Prostate gland (tissue), 2 donors: ENCODE results near the gene KRTAP12-4. TPM values are rescaled to one million over a fixed set of nuclear protein-coding genes. Genes with fewer than 3 reads are reported as not detected.
"Not testable (repeated sequence)": the region's sequence is repeated elsewhere in the genome, so short reads cannot be mapped to it uniquely, and the experiment has no call there.

ENCODE experiments used
- DNase-seq: peaks from one replicate; pipeline ENCODE4 v3.0.0-alpha.2; 2019; ENCODE audit warnings: low spot score
- H3K27ac ChIP-seq, 2 donors: fragments of 200-600 bp; sonication (generic); 2 replicates each; pipeline ENCODE4 v1.5.1; 2017 to 2019
- H3K27me3 ChIP-seq: fragments of 200-600 bp; sonication (generic); replicated peaks from 2 replicates; pipeline ENCODE4 v1.5.1; 2019; ENCODE audit not compliant: insufficient read depth
- H3K36me3 ChIP-seq, 2 donors: fragments of 200-600 bp; sonication (generic); 1 replicate in 1 of 2; 2 replicates in 1 of 2; pipeline versions ENCODE4 v1.5.1 to v1.8.1; 2017 to 2019
- H3K4me1 ChIP-seq: fragments of 200-600 bp; sonication (generic); replicated peaks from 2 replicates; pipeline ENCODE4 v1.5.1; 2019
- H3K4me3 ChIP-seq, 2 donors: fragments of 200-600 bp; sonication (generic); 2 replicates each; pipeline ENCODE4 v1.5.1; 2017 to 2019
- H3K9me3 ChIP-seq: fragments of 200-600 bp; sonication (generic); 2 replicates; pipeline ENCODE4 v1.5.1; 2017
- CTCF ChIP-seq, 4 experiments: fragments of 200-600 bp in 2 of 4; fragments of 450-650 bp in 2 of 4; sonication (generic) in 2 of 4; IDR thresholded peaks; 1 replicate in 3 of 4; 2 replicates in 1 of 4; pipeline ENCODE4 v1.5.1; 2016 to 2019; ENCODE audit warnings: antibody characterized with exemption in 4 of 4, mild to moderate bottlenecking in 2 of 4, moderate library complexity in 2 of 4
- POLR2A ChIP-seq: fragments of 450-650 bp; IDR thresholded peaks from one replicate; pipeline ENCODE4 v1.6.1; 2016; ENCODE audit warnings: antibody characterized with exemption, mild to moderate bottlenecking
- POLR2AphosphoS5 ChIP-seq: sonication (generic); formaldehyde crosslinking; IDR thresholded peaks from one replicate; pipeline ENCODE4 v1.6.1; 2017; ENCODE audit warnings: antibody characterized with exemption
- WGBS: methylation state at CpG from one replicate; pipeline ENCODE4 v1.1.5; 2018; 5-methylcytosine and 5-hydroxymethylcytosine counted together
- intact Hi-C: fragments of 100-400 bp; cut with DNase I; formaldehyde crosslinking; loops from one replicate; pipeline ENCODE4 v1.14.2; 2022
- total RNA-seq, 2 donors: library from RNA; depleted of rRNA; stranded (reverse); fragments of >200 nt; gene quantifications; one replicate each; pipeline ENCODE4 v1.1.0, GENCODE V29; 2016

KRTAP12-4 gene
- total RNA-seq, 2 donors from 2014 or later, result not detected

DNA sequence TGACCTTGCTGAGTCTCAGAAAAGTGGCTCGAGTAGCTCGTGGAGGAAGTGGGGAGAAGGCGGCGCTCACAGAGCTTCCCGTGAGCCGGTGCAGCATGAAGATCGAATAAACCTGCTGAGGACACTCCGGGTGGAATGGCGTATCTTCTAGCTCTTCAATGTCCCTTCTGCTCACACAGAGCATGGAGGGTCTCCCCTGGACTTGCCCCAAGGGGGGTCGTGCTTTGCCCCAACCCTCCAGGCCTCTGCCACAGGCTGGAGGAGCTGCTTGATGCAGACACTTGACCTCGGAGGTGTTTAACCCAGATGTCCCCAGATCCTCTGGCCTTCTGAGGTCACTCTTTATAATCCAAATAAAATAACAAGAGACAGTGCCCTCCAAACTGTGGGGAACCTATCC lies 40.3 kb upstream of the KRTAP12-4 start:
- WGBS, result 70% methylated on average over 11 of the region's 11 CpGs
- no peaks in the 10 kb centered on the region for H3K9me3 ChIP-seq
- intact Hi-C loops, result no loop called here
- H3K27ac ChIP-seq, result no peak overlapping the region
- no peak overlapping the region for H3K4me3 ChIP-seq
- DNase-seq, result no peak
- H3K4me1 ChIP-seq, result no peaks in the 10 kb centered on the region
- H3K27me3 ChIP-seq, result peaks cover 11% of the 10 kb centered on the region
- no peaks in the 10 kb centered on the region for H3K36me3 ChIP-seq
- TF ChIP-seq POLR2AphosphoS5 (no peak), CTCF (IDR thresholded peaks at IDR 0.05) (no peak), POLR2A (no peak)

GRCh38 chr21:44692798-44693512 lies 38.5 kb upstream of the KRTAP12-4 start:
- H3K36me3 ChIP-seq, result no peaks in the 10 kb centered on the region
- H3K27me3 ChIP-seq, result peaks cover 6% of the 10 kb centered on the region
- H3K9me3 ChIP-seq, result no peaks in the 10 kb centered on the region
- WGBS, result 50% methylated on average over 2 of the region's 2 CpGs
- no peak overlapping the region for H3K4me3 ChIP-seq
- no peak overlapping the region for H3K27ac ChIP-seq
- DNase-seq, result no peak
- TF ChIP-seq CTCF (IDR thresholded peaks at IDR 0.05), result no peak
- TF ChIP-seq POLR2A, result no peak
- no peak for TF ChIP-seq POLR2AphosphoS5
- H3K4me1 ChIP-seq, result no peaks in the 10 kb centered on the region
- intact Hi-C loops, result no loop called here

DNA sequence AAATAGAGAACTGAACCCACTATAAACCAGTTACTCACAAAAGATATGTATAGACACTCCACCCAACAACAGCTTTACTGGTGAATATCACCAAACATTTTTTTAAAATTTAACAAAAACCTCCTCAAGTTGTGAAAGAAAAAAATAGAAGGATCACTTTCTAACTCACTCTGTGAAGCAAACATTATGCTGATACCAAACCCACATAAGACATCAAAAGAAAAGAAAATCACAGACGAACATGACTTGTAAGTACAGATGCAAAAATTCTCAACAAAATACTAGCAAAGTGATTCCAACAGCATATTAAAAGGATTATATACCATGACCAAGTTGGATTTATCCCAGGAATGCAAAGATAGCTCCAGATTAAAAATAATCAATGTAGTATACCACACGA lies 37.2 kb upstream of the KRTAP12-4 start:
- TF ChIP-seq POLR2AphosphoS5 (no peak), CTCF (IDR thresholded peaks at IDR 0.05) (no peak), POLR2A (no peak)
- WGBS, result 64% methylated on average over 2 of the region's 2 CpGs
- H3K27me3 ChIP-seq, result no peaks in the 10 kb centered on the region
- intact Hi-C loops, result no loop called here
- DNase-seq, result no peak
- H3K27ac ChIP-seq, result no peak overlapping the region
- H3K4me1 ChIP-seq, result no peaks in the 10 kb centered on the region
- H3K9me3 ChIP-seq, result no peaks in the 10 kb centered on the region
- H3K4me3 ChIP-seq, result no peak overlapping the region
- no peaks in the 10 kb centered on the region for H3K36me3 ChIP-seq

DNA sequence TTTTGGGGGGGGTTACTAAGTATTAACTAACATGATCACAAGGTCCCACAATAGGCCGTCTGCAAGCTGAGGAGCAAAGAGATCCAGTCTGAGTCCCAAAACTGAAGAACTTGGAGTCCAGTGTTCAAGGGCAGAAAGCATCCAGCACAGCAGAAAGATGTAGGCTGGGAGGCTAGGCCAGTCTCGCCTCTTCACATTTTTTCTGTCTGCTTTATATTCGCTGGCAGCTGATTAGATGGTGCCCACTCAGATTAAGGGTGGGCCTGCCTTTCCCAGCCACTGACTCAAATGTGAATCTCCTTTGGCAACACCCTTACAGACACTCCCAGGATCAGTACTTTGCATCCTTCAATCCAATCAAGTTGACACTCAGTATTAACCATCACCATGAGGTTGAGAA lies 35.3 kb upstream of the KRTAP12-4 start:
- intact Hi-C loops, H3K27me3 ChIP-seq, H3K9me3 ChIP-seq, H3K4me3 ChIP-seq, H3K36me3 ChIP-seq, H3K4me1 ChIP-seq, DNase-seq, H3K27ac ChIP-seq: not testable (repeated sequence)
- 89% methylated on average over 3 of the region's 3 CpGs for WGBS

DNA sequence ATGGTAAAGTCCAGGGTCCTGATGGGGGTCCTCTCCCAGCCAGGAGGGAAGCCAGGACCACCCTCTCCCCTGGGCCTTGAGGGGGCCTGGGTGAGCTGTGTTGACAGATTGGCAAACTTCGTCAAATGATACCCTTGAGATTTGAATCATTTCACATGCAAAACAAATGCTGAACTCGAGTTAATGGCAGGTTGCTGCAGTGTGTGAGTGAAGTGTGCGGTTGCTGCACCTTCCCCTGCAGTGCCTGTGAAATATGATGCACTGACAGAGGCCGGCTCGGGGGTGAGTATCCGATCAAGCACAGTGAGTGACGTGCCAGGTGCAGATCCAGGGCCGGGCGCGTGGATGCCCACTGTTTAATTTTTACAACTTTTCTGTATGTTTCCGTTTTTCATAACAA lies 33.2 kb upstream of the KRTAP12-4 start:
- Histone ChIP-seq H3K4me3 (no peak overlapping the region), H3K36me3 (no peaks in the 10 kb centered on the region), H3K27ac (no peak overlapping the region), H3K4me1 (no peaks in the 10 kb centered on the region), H3K9me3 (no peaks in the 10 kb centered on the region), H3K27me3 (peaks cover 5% of the 10 kb centered on the region)
- TF ChIP-seq CTCF (IDR thresholded peaks at IDR 0.05), result no peak
- no peak for TF ChIP-seq POLR2AphosphoS5
- TF ChIP-seq POLR2A, result no peak
- 26% methylated on average over 11 of the region's 11 CpGs for WGBS
- DNase-seq, result no peak
- intact Hi-C loops, result no loop called here
